Amniotic stem cell (primary cell): ENCODE results near the gene TMEM217.
"Not testable (repeated sequence)": the region's sequence is repeated elsewhere in the genome, so short reads cannot be mapped to it uniquely, and the experiment has no call there.

ENCODE experiments used
- DNase-seq: peaks from one replicate; lab custom pipeline; 2025; lab: John Stamatoyannopoulos, UW

TMEM217 gene

DNA sequence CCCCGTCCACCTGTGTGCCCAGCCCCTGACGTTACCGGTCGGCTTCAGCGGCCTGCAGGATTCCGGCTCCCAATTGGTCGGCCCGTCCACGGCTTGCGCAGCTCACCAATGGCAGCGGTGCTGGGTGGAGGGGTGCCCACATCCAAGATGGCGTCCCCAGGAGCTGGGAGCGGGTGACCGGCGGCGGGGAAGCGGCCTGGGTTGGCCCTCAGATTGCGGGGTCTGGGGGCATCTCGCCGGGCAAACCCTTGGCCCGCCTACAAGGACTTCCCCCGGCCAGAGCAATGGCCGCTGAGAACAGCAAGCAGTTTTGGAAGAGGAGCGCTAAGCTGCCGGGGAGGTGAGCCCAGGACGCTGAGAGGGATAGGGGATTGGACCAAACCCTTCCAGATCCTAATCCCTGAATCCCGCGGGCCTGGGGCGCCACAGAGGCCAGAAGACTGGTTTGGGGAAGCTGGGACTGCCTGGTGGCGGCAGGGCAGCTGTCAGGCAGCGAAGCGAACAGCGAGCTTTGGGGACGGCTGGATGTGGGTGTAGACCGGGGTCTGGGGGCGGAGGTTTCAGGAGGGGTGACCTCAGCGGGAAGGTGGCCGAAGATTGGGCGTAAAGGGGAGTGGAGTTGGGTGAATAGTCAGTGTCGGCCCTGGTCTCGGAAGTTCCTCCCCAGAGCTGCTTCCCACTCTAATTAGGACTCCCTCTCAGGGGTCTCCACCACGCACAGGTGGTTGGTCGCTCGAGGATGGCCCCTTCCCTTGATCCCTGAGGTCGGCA is at the start of gene TMEM217, which contains the start of gene TBC1D22B:
Gene TMEM217 (minus strand): TSS at position 511 of the 771 bp plus-strand sequence. CDS start 39,114 bp downstream, outside the sequence.
Gene TBC1D22B (plus strand): TSS at position 139 of the 771 bp plus-strand sequence. CDS start 146 bp downstream, at position 285.
- peak; percentile 83 for DNase-seq

DNA sequence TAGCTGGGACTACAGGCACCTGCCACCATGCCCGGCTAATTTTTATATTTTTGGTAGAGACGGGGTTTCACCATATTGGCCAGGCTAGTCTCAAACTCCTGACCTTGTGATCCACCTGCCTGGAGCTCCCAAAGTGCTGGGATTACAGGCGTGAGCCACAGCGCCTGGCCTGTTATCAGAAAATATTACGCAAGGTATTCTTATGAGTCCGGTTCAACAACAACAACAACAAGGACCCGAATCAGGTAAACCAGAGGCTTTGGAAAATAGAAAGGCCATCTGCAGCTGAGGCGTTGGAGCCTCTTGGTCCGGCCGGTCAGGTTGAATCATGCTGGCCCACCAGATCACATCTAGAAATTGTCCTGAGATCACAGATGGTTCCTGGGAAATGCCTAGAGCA is 49.5 kb upstream of the TMEM217 start:
- not testable (repeated sequence) for DNase-seq

GRCh38 chr6:37306624-37307222 is 48.8 kb upstream of the TMEM217 start:
- DNase-seq, result no peak

- DNase-seq, result no peak
These were observed 48.0 kb upstream of the TMEM217 start for GRCh38 chr6:37305841-37306425.

- DNase-seq, result no peak
These were observed 46.8 kb upstream of the TMEM217 start for GRCh38 chr6:37304766-37305165.

GRCh38 chr6:37303891-37304503 is 46.1 kb upstream of the TMEM217 start:
- DNase-seq, result peak; percentile 28

DNA sequence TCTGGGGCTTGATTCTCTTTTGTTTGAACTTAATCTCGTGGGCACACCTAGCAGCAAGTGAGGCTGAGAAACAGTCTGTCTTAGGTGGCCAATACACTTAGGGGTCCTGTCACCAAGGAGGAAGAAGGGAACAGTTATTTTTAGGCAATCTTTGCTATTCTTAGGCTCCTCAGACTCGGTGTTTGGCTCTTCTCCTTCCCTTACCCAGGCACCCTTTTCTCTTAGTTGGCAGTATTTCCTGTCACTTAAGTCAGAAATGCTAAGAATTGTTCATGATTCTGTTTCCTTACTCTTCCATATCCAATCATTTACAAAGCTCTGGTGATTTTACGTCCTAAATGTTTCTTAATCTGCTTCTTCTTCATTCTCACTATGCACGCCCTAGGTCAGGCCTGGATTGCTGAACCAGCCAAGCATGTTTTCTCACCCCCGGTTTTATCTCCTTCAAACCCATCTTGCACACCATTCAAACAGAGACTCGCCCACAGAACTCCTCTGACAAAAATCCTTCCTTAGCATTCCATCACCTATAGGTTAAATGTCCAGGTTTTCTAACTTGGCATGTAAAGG is 45.2 kb upstream of the TMEM217 start:
- no peak for DNase-seq

GRCh38 chr6:37302086-37302686 is 44.2 kb upstream of the TMEM217 start:
- DNase-seq, result no peak

DNA sequence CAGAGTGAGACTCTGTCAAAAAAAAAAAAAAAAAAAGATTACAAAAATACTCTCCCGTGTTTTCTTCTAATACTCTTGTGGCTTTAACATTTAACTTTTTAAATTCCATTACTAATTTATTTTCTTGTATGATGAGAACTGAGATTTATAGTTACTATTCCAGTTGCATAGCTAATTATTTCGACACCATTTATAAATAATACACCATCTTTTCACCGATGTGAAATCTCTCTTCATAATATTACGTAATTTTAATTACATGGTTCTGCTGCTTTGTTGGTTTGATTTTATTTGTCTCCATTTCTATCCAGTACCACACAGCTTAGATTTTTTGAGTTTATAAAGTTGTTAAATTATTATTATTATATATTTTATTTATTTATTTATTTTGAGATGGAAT is 42.0 kb upstream of the TMEM217 start:
- DNase-seq, result no peak

DNA sequence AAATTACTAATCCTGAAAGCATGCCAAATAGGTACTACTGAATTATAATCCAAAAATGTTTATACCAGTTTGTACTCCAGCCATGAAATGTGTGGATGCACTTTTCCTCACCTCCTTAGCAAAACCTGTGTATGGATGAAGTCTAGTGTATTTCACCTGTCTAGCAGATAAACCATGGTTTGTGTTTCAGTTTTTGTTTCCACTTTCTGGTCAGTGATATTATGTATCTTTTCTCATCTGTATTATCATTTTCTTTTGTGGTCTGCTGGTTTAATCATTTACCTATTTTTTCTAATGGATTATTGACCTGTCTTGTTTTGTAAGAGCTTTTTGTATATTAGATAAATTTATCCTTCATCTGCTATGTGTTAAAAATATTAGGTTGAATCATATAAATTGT is 41.0 kb upstream of the TMEM217 start:
- no peak for DNase-seq

GRCh38 chr6:37297637-37298036 is 39.7 kb upstream of the TMEM217 start:
- DNase-seq, result not testable (repeated sequence)

DNA sequence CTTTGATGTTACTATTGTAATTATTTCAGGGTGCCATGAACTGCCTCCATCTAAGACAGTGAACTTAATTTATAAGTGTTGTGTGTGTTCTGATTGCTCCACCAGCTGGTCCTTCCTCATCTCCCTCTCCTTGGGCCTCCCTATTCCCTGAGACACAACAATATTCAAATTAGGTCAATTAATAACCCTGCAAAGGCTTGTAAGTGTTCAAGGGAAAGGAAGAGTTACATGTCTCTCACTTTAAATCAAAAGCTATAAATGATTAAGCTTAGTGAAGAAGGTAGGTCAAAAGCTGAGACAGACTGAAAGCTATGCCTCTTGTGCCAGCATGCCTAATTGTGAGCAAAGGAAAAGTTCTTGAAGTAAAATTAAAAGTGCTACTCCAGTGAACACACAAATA is 35.5 kb upstream of the TMEM217 start:
- DNase-seq, result no peak

GRCh38 chr6:37289931-37290330 is 32.0 kb upstream of the TMEM217 start:
- DNase-seq, result no peak

- DNase-seq, result no peak
These were observed 30.3 kb upstream of the TMEM217 start for GRCh38 chr6:37288247-37288646.

GRCh38 chr6:37287519-37288157 is 29.7 kb upstream of the TMEM217 start:
- DNase-seq, result no peak

GRCh38 chr6:37285861-37286311 is 27.9 kb upstream of the TMEM217 start:
- DNase-seq, result no peak

DNA sequence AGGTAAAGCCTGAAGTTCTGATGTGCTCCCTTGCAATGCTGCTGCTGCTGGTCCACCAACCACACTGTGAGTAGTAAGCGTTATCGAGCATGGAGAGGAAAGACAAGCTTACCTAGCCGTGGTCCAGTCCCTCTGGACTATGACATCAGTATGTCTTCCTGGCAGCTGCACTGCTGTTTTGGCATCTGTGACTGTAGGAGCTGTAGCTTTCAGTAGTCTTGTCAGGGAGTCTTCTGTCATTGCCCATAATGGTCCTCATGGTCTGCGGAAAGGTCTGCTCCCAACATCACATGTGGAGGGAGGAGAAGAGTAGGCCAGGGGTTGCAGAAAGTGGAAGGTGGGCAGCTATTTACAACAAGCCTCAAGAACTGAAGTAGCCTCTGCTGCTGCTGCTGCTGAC is 26.8 kb upstream of the TMEM217 start:
- DNase-seq, result no peak

DNA sequence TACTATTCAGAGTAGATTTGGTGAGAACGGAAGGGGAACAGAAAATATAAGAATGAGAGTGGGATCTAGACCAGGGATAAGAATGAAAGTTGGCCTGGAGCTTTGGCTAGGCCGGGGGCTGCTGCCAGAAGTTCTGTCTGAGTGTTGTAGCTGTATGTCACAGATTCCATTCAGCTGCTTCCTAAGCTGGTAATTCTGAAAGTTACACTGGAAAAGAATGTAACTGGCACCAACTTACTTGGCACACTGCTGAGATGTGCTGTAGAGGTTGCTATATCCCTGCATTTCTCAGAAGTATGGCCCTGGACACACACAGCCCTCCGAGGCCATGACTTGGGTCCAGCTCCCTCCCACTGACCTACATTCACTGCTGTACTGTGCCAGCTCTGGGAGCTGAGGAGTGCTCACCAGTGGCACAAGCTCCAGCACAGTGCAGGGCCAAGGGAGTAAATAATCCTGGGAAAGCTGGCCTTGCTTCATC is 25.8 kb upstream of the TMEM217 start:
- DNase-seq, result no peak

DNA sequence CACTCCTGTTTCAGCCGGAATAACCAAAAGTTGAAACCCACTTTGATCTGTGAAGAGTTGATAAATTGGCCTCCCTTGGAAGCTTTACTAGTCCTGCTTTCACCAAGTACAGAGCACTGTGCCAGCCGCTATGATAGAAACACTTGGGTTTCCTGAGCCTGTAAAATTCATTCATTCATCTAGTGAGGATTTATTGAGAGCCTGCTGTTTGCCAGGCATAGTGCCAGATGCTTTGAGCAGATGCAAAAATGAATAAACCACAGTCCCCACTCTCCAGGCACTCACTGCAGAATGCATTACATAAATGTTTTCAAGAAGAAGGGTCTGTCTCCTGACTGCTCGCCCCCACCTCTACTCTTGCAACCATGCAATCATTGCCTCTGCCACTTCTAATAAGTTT is 25.3 kb upstream of the TMEM217 start:
- no peak for DNase-seq

DNA sequence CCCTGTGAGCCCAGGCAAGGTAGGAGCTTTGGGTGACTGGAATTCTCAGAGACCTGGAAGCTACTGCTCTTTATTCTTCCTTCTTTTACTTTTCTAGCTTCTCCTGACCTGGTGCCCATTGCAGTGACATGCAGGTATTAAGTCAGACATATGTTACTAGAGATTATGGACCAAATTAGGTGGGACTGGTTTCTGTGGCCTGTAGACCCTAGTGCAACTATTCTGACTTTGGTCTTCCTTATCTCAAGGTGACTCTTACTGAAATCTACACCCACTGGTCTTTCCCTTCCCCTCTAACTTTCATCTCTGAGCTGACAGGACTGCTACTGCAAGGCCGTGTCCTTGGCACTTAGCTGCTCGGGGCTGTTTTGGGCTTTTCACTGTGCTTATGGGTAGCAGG is 24.4 kb upstream of the TMEM217 start:
- no peak for DNase-seq
